Measurements from ENCODE around the gene USP13.

USP13 gene

GRCh38 chr3:179726075-179726699 lies 73.3 kb downstream of the USP13 start:
- Histone ChIP-seq H2AFZ (ENCODE audit: low read depth, low read length) (no peak overlapping the region), H2BK15ac (ENCODE audit: low read depth, poor library complexity, severe bottlenecking) (no peak overlapping the region), H2BK12ac (ENCODE audit: low read length in 2 of 2) (no peak overlapping the region), H3K4me2 (ENCODE audit: low read length, poor library complexity, severe bottlenecking) (no peak overlapping the region), H3K18ac (ENCODE audit: low read depth in 1 of 2, low read length in 2 of 2) (no peak overlapping the region), H3K9ac (ENCODE audit: low read length) (no peak overlapping the region), H3K27ac (ENCODE audit: low read length, poor library complexity, severe bottlenecking) (no peak overlapping the region), H3K36me3 (ENCODE audit: control insufficient read depth in 1 of 2, insufficient read depth in 2 of 2, low read depth in 1 of 2, low read length in 2 of 2) (peaks cover 22 to 29% of the 10 kb centered on the region in 2 experiments), H3K4me3 (ENCODE audit: insufficient read depth in 1 of 2, low read depth in 1 of 2, low read length in 2 of 2) (no peak overlapping the region), H4K8ac (ENCODE audit: low read length) (no peak overlapping the region), H2BK5ac (ENCODE audit: low read depth, low read length, poor library complexity, severe bottlenecking) (no peak overlapping the region), H3K4me1 (ENCODE audit: control insufficient read depth, insufficient read depth, low read depth, low read length) (peaks cover 8% of the 10 kb centered on the region), H4K91ac (ENCODE audit: low read length) (no peak overlapping the region), H3K23ac (ENCODE audit: low read length in 2 of 2) (peak overlapping the region in 1 of 2 experiments; percentile 72), H2AK5ac (ENCODE audit: low read length, severe bottlenecking) (no peak overlapping the region), H2BK120ac (ENCODE audit: low read depth, low read length) (no peak overlapping the region), H3K4ac (ENCODE audit: low read depth in 1 of 2, low read length in 2 of 2) (no peak overlapping the region), H3K9me3 (ENCODE audit: control insufficient read depth, low read length) (no peaks in the 10 kb centered on the region), H3K79me1 (replicated peaks; ENCODE audit: low read length, poor library complexity, severe bottlenecking) (peaks cover 27% of the 10 kb centered on the region), H3K14ac (ENCODE audit: low read length in 2 of 2) (no peak overlapping the region), H3K27me3 (ENCODE audit: control insufficient read depth in 1 of 2, insufficient read depth in 1 of 2, low read length in 2 of 2) (no peaks in the 10 kb centered on the region)
- DNase-seq: no peak
- WGBS: 98% methylated on average over 4 of the region's 5 CpGs

GRCh38 chr3:179729086-179729485 lies 76.2 kb downstream of the USP13 start:
- H3K4ac ChIP-seq (ENCODE audit: low read depth in 1 of 2, low read length in 2 of 2): no peak overlapping the region
- H3K9ac ChIP-seq (ENCODE audit: low read length): no peak overlapping the region
- peaks cover 5% of the 10 kb centered on the region for H3K4me1 ChIP-seq (ENCODE audit: control insufficient read depth, insufficient read depth, low read depth, low read length)
- H3K9me3 ChIP-seq (ENCODE audit: control insufficient read depth, low read length): no peaks in the 10 kb centered on the region
- WGBS: 89% methylated on average over 2 of the region's 3 CpGs
- H2BK5ac ChIP-seq (ENCODE audit: low read depth, low read length, poor library complexity, severe bottlenecking): no peak overlapping the region
- no peak overlapping the region for H2BK15ac ChIP-seq (ENCODE audit: low read depth, poor library complexity, severe bottlenecking)
- H3K14ac ChIP-seq (ENCODE audit: low read length in 2 of 2): no peak overlapping the region
- H3K79me1 ChIP-seq (replicated peaks; ENCODE audit: low read length, poor library complexity, severe bottlenecking): peaks cover 39% of the 10 kb centered on the region
- H4K91ac ChIP-seq (ENCODE audit: low read length): no peak overlapping the region
- no peak overlapping the region for H4K8ac ChIP-seq (ENCODE audit: low read length)
- no peak overlapping the region for H2BK12ac ChIP-seq (ENCODE audit: low read length in 2 of 2)
- no peak overlapping the region for H3K18ac ChIP-seq (ENCODE audit: low read depth in 1 of 2, low read length in 2 of 2)
- H3K4me2 ChIP-seq (ENCODE audit: low read length, poor library complexity, severe bottlenecking): no peak overlapping the region
- H3K4me3 ChIP-seq (ENCODE audit: insufficient read depth in 1 of 2, low read depth in 1 of 2, low read length in 2 of 2): no peak overlapping the region
- no peak overlapping the region for H2AFZ ChIP-seq (ENCODE audit: low read depth, low read length)
- no peak for DNase-seq
- H3K36me3 ChIP-seq (ENCODE audit: control insufficient read depth in 1 of 2, insufficient read depth in 2 of 2, low read depth in 1 of 2, low read length in 2 of 2): peaks cover 29 to 35% of the 10 kb centered on the region in 2 experiments
- H2BK120ac ChIP-seq (ENCODE audit: low read depth, low read length): no peak overlapping the region
- no peak overlapping the region for H3K23ac ChIP-seq (ENCODE audit: low read length in 2 of 2)
- no peak overlapping the region for H3K27ac ChIP-seq (ENCODE audit: low read length, poor library complexity, severe bottlenecking)
- no peaks in the 10 kb centered on the region for H3K27me3 ChIP-seq (ENCODE audit: control insufficient read depth in 1 of 2, insufficient read depth in 1 of 2, low read length in 2 of 2)
- no peak overlapping the region for H2AK5ac ChIP-seq (ENCODE audit: low read length, severe bottlenecking)

- Histone ChIP-seq H2BK5ac (ENCODE audit: low read depth, low read length, poor library complexity, severe bottlenecking) (no peak overlapping the region), H3K27ac (ENCODE audit: low read length, poor library complexity, severe bottlenecking) (no peak overlapping the region)
Observed at GRCh38 chr3:179729981-179730380, 77.1 kb downstream of the USP13 start.

GRCh38 chr3:179730506-179730905 lies 77.7 kb downstream of the USP13 start:
- no peak overlapping the region for H4K8ac ChIP-seq (ENCODE audit: low read length)
- no peak overlapping the region for H3K4me2 ChIP-seq (ENCODE audit: low read length, poor library complexity, severe bottlenecking)
- no peak overlapping the region for H2BK15ac ChIP-seq (ENCODE audit: low read depth, poor library complexity, severe bottlenecking)
- H2AFZ ChIP-seq (ENCODE audit: low read depth, low read length): no peak overlapping the region
- H3K27me3 ChIP-seq (ENCODE audit: control insufficient read depth in 1 of 2, insufficient read depth in 1 of 2, low read length in 2 of 2): no peaks in the 10 kb centered on the region
- no peak overlapping the region for H2BK120ac ChIP-seq (ENCODE audit: low read depth, low read length)
- H3K4me3 ChIP-seq (ENCODE audit: insufficient read depth in 1 of 2, low read depth in 1 of 2, low read length in 2 of 2): no peak overlapping the region
- no peak overlapping the region for H3K9ac ChIP-seq (ENCODE audit: low read length)
- H3K23ac ChIP-seq (ENCODE audit: low read length in 2 of 2): no peak overlapping the region
- H2BK12ac ChIP-seq (ENCODE audit: low read length in 2 of 2): no peak overlapping the region
- H3K79me1 ChIP-seq (replicated peaks; ENCODE audit: low read length, poor library complexity, severe bottlenecking): peaks cover 39% of the 10 kb centered on the region
- peaks cover 7% of the 10 kb centered on the region for H3K4me1 ChIP-seq (ENCODE audit: control insufficient read depth, insufficient read depth, low read depth, low read length)
- H2BK5ac ChIP-seq (ENCODE audit: low read depth, low read length, poor library complexity, severe bottlenecking): no peak overlapping the region
- H4K91ac ChIP-seq (ENCODE audit: low read length): no peak overlapping the region
- DNase-seq: no peak
- no peak overlapping the region for H2AK5ac ChIP-seq (ENCODE audit: low read length, severe bottlenecking)
- H3K18ac ChIP-seq (ENCODE audit: low read depth in 1 of 2, low read length in 2 of 2): no peak overlapping the region
- 97% methylated on average over 3 of the region's 3 CpGs for WGBS
- no peaks in the 10 kb centered on the region for H3K9me3 ChIP-seq (ENCODE audit: control insufficient read depth, low read length)
- no peak overlapping the region for H3K4ac ChIP-seq (ENCODE audit: low read depth in 1 of 2, low read length in 2 of 2)
- H3K14ac ChIP-seq (ENCODE audit: low read length in 2 of 2): no peak overlapping the region
- H3K27ac ChIP-seq (ENCODE audit: low read length, poor library complexity, severe bottlenecking): no peak overlapping the region
- H3K36me3 ChIP-seq (ENCODE audit: control insufficient read depth in 1 of 2, insufficient read depth in 2 of 2, low read depth in 1 of 2, low read length in 2 of 2): peaks cover 29 to 35% of the 10 kb centered on the region in 2 experiments

More at GRCh38 chr3:179729981-179730380, 77.1 kb downstream of the USP13 start:
- Histone ChIP-seq H2BK12ac (ENCODE audit: low read length in 2 of 2) (no peak overlapping the region), H3K4me3 (ENCODE audit: insufficient read depth in 1 of 2, low read depth in 1 of 2, low read length in 2 of 2) (no peak overlapping the region), H2AFZ (ENCODE audit: low read depth, low read length) (no peak overlapping the region), H3K79me1 (replicated peaks; ENCODE audit: low read length, poor library complexity, severe bottlenecking) (peaks cover 38% of the 10 kb centered on the region), H3K18ac (ENCODE audit: low read depth in 1 of 2, low read length in 2 of 2) (no peak overlapping the region), H4K8ac (ENCODE audit: low read length) (no peak overlapping the region), H3K14ac (ENCODE audit: low read length in 2 of 2) (no peak overlapping the region), H3K4me1 (ENCODE audit: control insufficient read depth, insufficient read depth, low read depth, low read length) (peaks cover 6% of the 10 kb centered on the region), H3K36me3 (ENCODE audit: control insufficient read depth in 1 of 2, insufficient read depth in 2 of 2, low read depth in 1 of 2, low read length in 2 of 2) (peaks cover 29 to 35% of the 10 kb centered on the region in 2 experiments), H3K4ac (ENCODE audit: low read depth in 1 of 2, low read length in 2 of 2) (no peak overlapping the region), H3K9me3 (ENCODE audit: control insufficient read depth, low read length) (no peaks in the 10 kb centered on the region), H2AK5ac (ENCODE audit: low read length, severe bottlenecking) (no peak overlapping the region), H2BK15ac (ENCODE audit: low read depth, poor library complexity, severe bottlenecking) (no peak overlapping the region), H3K23ac (ENCODE audit: low read length in 2 of 2) (no peak overlapping the region), H4K91ac (ENCODE audit: low read length) (no peak overlapping the region), H3K27me3 (ENCODE audit: control insufficient read depth in 1 of 2, insufficient read depth in 1 of 2, low read length in 2 of 2) (no peaks in the 10 kb centered on the region), H3K4me2 (ENCODE audit: low read length, poor library complexity, severe bottlenecking) (no peak overlapping the region), H2BK120ac (ENCODE audit: low read depth, low read length) (no peak overlapping the region), H3K9ac (ENCODE audit: low read length) (no peak overlapping the region)
- no peak for DNase-seq
- 92% methylated on average over 1 of the region's 2 CpGs for WGBS

Measured in mesenchymal stem cell (in vitro differentiated cells and primary cell).